Endothelial cell (in vitro differentiated cells): ENCODE data around the gene SH3RF2. TPM values are rescaled to one million over a fixed set of nuclear protein-coding genes. Genes with fewer than 3 reads are reported as not detected.

Source experiments
- DNase-seq: peaks from one replicate; pipeline ENCODE4 v3.0.0; 2021; ENCODE audit warnings: low spot score
- H3K27ac Mint-ChIP-seq: one replicate; pipeline ENCODE4 v1.8.0; 2021; ENCODE audit warnings: mixed read lengths, inconsistent platforms; ENCODE audit not compliant: unreplicated experiment
- H3K27me3 Mint-ChIP-seq: one replicate; pipeline ENCODE4 v1.8.0; 2021; ENCODE audit warnings: mild to moderate bottlenecking, moderate library complexity, mixed read lengths, inconsistent platforms; ENCODE audit not compliant: unreplicated experiment
- H3K36me3 Mint-ChIP-seq: one replicate; pipeline ENCODE4 v1.8.0; 2021; ENCODE audit warnings: mild to moderate bottlenecking, low read depth, mixed read lengths, inconsistent platforms; ENCODE audit not compliant: unreplicated experiment
- H3K4me1 Mint-ChIP-seq: one replicate; pipeline ENCODE4 v1.8.0; 2021; ENCODE audit warnings: mild to moderate bottlenecking, mixed read lengths, inconsistent platforms; ENCODE audit not compliant: unreplicated experiment
- H3K4me3 Mint-ChIP-seq: one replicate; pipeline ENCODE4 v1.8.0; 2021; ENCODE audit warnings: mild to moderate bottlenecking, mixed read lengths, inconsistent platforms; ENCODE audit not compliant: unreplicated experiment
- H3K9me3 Mint-ChIP-seq: one replicate; pipeline ENCODE4 v1.8.0; 2021; ENCODE audit warnings: mixed read lengths, inconsistent platforms; ENCODE audit not compliant: unreplicated experiment
- total RNA-seq: library from RNA; stranded (reverse); fragmentation: NEBNext Ultra II Directional; extraction: Animal tissue kit (Norgen Biotek cat#: 25700); gene quantifications from one replicate; pipeline ENCODE4 v1.2.1, GENCODE V29; 2021; ENCODE audit not compliant: unreplicated experiment
- TF ChIP-seq, protein P1 (sequence below): fragments of 200-600 bp; sonication (generic); IDR thresholded peaks from one replicate; pipeline ENCODE4 v1.5.0; 2021; ENCODE audit warnings: antibody characterized with exemption; ENCODE audit not compliant: unreplicated experiment

The SH3RF2 gene
- total RNA-seq, 1 donor from 2014 or later = 0.23 TPM

DNA sequence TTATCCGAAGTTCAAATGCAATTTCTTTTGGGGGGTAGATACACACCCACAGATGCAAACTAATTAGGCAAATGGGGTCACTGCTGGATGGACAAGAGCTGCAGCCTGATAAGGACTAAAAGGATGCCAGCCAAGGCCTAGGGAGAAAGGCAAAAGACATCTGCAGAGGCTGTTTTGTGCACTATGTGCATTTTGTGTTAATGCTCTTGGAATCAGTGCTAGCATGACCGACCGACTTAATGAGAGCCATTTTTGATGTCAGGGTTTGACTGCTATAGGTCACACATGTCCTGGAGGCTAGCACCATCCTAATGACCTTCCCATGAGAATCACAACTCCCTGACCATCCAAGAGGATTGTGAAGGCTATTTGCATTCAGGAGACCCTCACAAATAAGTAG lies 134.4 kb downstream of the SH3RF2 start:
- Mint-ChIP-seq H3K4me1 (no peaks in the 10 kb centered on the region), H3K27me3 (peaks cover 2% of the 10 kb centered on the region), H3K9me3 (no peaks in the 10 kb centered on the region), H3K4me3 (no peak overlapping the region), H3K27ac (no peak overlapping the region), H3K36me3 (no peaks in the 10 kb centered on the region)
- no peak for DNase-seq
- TF ChIP-seq, protein P1, sequence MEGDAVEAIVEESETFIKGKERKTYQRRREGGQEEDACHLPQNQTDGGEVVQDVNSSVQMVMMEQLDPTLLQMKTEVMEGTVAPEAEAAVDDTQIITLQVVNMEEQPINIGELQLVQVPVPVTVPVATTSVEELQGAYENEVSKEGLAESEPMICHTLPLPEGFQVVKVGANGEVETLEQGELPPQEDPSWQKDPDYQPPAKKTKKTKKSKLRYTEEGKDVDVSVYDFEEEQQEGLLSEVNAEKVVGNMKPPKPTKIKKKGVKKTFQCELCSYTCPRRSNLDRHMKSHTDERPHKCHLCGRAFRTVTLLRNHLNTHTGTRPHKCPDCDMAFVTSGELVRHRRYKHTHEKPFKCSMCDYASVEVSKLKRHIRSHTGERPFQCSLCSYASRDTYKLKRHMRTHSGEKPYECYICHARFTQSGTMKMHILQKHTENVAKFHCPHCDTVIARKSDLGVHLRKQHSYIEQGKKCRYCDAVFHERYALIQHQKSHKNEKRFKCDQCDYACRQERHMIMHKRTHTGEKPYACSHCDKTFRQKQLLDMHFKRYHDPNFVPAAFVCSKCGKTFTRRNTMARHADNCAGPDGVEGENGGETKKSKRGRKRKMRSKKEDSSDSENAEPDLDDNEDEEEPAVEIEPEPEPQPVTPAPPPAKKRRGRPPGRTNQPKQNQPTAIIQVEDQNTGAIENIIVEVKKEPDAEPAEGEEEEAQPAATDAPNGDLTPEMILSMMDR = no peak

DNA sequence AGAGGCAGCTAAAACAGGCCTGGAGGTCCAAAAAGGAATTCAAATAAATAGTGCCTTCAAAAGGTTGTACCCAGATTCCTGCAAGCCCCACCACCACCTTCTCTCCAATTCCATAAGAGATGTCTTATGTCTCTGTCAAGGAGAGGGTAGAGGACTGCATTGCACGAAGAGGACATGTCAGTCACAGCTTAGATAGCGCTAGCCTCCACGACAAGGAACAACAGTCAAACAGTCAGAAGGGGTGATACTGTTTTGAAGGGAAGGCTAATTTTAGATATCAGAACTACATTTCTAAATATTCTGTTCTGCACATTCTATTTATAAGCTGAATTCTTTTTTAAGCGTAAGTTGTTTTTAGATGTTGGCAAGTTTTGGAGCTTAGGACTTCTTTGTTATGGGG lies 134.8 kb downstream of the SH3RF2 start:
- H3K9me3 Mint-ChIP-seq = no peaks in the 10 kb centered on the region
- DNase-seq = no peak
- no peaks in the 10 kb centered on the region for H3K4me1 Mint-ChIP-seq
- no peak overlapping the region for H3K27ac Mint-ChIP-seq
- H3K27me3 Mint-ChIP-seq = peaks cover 2% of the 10 kb centered on the region
- H3K36me3 Mint-ChIP-seq = no peaks in the 10 kb centered on the region
- TF ChIP-seq, protein P1 = no peak
- no peak overlapping the region for H3K4me3 Mint-ChIP-seq

GRCh38 chr5:146072595-146072994 lies 136.2 kb downstream of the SH3RF2 start:
- no peak for DNase-seq
- TF ChIP-seq, protein P1 = no peak
- Mint-ChIP-seq H3K9me3 (no peaks in the 10 kb centered on the region), H3K4me3 (no peak overlapping the region), H3K27ac (no peak overlapping the region), H3K4me1 (no peaks in the 10 kb centered on the region), H3K36me3 (no peaks in the 10 kb centered on the region), H3K27me3 (peaks cover 2% of the 10 kb centered on the region)

DNA sequence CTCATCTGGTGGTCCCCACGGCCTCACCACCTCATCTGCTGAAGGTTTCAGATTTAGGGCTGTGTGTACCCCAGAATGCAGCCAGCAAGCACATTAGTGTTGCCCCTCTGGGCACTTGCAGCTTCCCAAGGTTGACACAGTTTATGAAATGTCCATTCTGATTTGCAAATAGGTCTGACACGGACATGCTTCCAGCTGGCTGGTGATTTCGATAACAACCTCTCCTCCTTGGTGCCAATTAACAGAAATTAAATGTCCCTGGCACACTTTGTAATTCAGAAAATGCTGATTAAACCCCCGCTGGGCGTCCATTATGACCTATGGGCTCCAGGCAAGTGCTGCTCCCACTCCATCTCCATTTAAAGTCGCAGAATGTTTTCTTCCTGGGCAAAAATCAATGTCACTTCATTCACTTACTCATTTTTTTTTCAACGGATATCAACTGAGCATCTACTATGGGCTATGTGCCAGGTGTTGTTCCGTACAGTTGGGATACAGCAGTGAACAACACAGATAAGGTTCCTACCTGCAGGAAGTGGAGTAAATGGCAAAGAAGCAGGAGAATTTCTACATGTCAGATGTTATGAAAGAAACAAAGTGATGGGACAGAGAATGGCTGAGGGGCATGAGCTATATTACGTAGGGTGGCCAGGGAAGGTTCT lies 137.0 kb downstream of the SH3RF2 start:
- Mint-ChIP-seq H3K4me3 (no peak overlapping the region), H3K9me3 (no peaks in the 10 kb centered on the region), H3K27ac (no peak overlapping the region), H3K4me1 (no peaks in the 10 kb centered on the region), H3K36me3 (no peaks in the 10 kb centered on the region), H3K27me3 (peaks cover 1% of the 10 kb centered on the region)
- DNase-seq = no peak
- TF ChIP-seq, protein P1 = no peak

GRCh38 chr5:146076028-146076427 lies 139.7 kb downstream of the SH3RF2 start:
- TF ChIP-seq, protein P1 = no peak
- no peak overlapping the region for H3K4me3 Mint-ChIP-seq
- H3K36me3 Mint-ChIP-seq = no peaks in the 10 kb centered on the region
- H3K9me3 Mint-ChIP-seq = no peaks in the 10 kb centered on the region
- DNase-seq = no peak
- H3K27ac Mint-ChIP-seq = no peak overlapping the region
- no peaks in the 10 kb centered on the region for H3K4me1 Mint-ChIP-seq
- no peaks in the 10 kb centered on the region for H3K27me3 Mint-ChIP-seq
